ENCODE results near the gene SERPINB5. TPM values are rescaled to one million over a fixed set of nuclear protein-coding genes. Genes with fewer than 3 reads are reported as not detected.

SERPINB5 gene
- total and polyA plus RNA-seq, 2 experiments from 2014 or later, result 0.16 TPM; not detected in 1

DNA sequence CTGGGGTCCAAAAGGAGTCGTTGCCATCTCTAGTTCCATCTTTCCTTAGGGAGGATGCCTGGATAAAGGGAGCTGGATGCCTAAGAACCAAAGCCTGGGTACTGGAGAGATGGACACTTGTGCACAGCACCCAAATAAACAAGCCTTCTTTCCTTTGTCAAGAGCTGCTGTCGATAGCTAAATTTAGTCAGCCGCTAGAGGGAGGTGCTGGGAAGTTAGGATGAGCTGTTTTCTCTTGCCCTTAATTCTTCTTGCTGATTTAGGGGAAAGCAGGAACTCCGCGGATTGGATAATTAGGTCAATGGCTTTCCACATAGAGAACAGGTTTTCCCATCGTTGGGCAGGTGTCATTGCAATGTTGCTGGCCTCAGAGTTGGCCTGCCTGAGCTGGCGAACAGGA, 34.5 kb downstream of the SERPINB5 start:
- no peak overlapping the region for H3K27ac ChIP-seq (ENCODE audit: low read depth)
- H3K4me1 Mint-ChIP-seq, result peaks cover 34% of the 10 kb centered on the region
- peaks cover 46% of the 10 kb centered on the region for H3K4me1 ChIP-seq (ENCODE audit: insufficient read depth)
- H3K9me2 ChIP-seq (ENCODE audit: insufficient read depth), result no peaks in the 10 kb centered on the region
- DNase-seq (ENCODE audit: low spot score) (peak; percentile 94), ATAC-seq (peak; percentile 71)
- peaks cover 3% of the 10 kb centered on the region for H3K27me3 Mint-ChIP-seq (ENCODE audit: insufficient read depth, low read depth, poor library complexity)
- no peak overlapping the region for H3K4me2 ChIP-seq
- H4K20me1 ChIP-seq (replicated peaks; ENCODE audit: insufficient read depth), result no peaks in the 10 kb centered on the region
- no peaks in the 10 kb centered on the region for H3K27me3 ChIP-seq (ENCODE audit: insufficient read depth)
- no peaks in the 10 kb centered on the region for H3F3A ChIP-seq (replicated peaks; ENCODE audit: low read depth)
- H3K36me3 Mint-ChIP-seq (ENCODE audit: low read depth), result no peaks in the 10 kb centered on the region
- H3K79me2 ChIP-seq (replicated peaks; ENCODE audit: insufficient read depth), result no peaks in the 10 kb centered on the region
- no peak overlapping the region for H3K27ac Mint-ChIP-seq
- TF ChIP-seq POLR2AphosphoS5 (IDR thresholded peaks at IDR 0.05; ENCODE audit: low read depth), result no peak
- no peak for TF ChIP-seq ZNF114 (CRISPR knock-in tag; IDR thresholded peaks at IDR 0.05)
- peak; percentile 76 to 81 for TF ChIP-seq CTCF (conservative IDR thresholded peaks at IDR 0.05; ENCODE audit: low read depth in 2 of 2)
- no peaks in the 10 kb centered on the region for H3K36me3 ChIP-seq (ENCODE audit: insufficient read depth)
- H2AFZ ChIP-seq, result no peak overlapping the region
- no peak overlapping the region for H3K4me3 ChIP-seq
- H3K4me3 Mint-ChIP-seq, result no peak overlapping the region
- H3K9me3 Mint-ChIP-seq, result no peaks in the 10 kb centered on the region

DNA sequence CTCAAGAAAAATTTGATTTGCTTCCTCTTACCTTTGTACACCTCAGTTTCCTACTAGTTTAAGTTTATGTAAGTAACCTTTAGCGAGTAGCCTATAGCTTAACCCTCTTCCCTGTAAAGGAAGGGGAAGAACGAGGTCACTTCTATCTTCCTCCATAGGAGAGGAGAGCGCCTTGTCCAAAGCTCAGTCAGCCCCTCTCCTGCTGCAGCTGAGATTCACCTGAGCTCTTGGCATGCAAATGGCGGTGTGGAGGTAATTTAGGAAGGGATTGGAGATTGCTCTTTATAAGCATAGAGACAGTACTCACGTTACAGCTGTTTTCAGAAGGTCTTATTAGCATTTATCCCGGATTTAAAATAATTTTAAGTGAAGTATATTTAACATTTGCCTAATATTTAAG, 37.6 kb downstream of the SERPINB5 start:
- Histone ChIP-seq H3K9me2 (ENCODE audit: insufficient read depth) (no peaks in the 10 kb centered on the region), H3K4me3 (peak overlapping the region; percentile 30), H3K79me2 (replicated peaks; ENCODE audit: insufficient read depth) (no peaks in the 10 kb centered on the region), H2AFZ (peak overlapping the region; percentile 8), H3K36me3 (ENCODE audit: insufficient read depth) (no peaks in the 10 kb centered on the region), H3K4me2 (peak overlapping the region; percentile 34), H3K27me3 (ENCODE audit: insufficient read depth) (no peaks in the 10 kb centered on the region), H3K4me1 (ENCODE audit: insufficient read depth) (peaks cover 46% of the 10 kb centered on the region), H4K20me1 (replicated peaks; ENCODE audit: insufficient read depth) (no peaks in the 10 kb centered on the region), H3K27ac (ENCODE audit: low read depth) (peak overlapping the region; percentile 16; the same call in 1 of the 2 replicates), H3F3A (replicated peaks; ENCODE audit: low read depth) (no peaks in the 10 kb centered on the region)
- H3K36me3 Mint-ChIP-seq (ENCODE audit: low read depth), result no peaks in the 10 kb centered on the region
- TF ChIP-seq ZNF462 (CRISPR knock-in tag; IDR thresholded peaks at IDR 0.05), result peak; percentile 64; the same call in 1 of the 2 replicates
- no peak for TF ChIP-seq ZNF331 (CRISPR knock-in tag; IDR thresholded peaks at IDR 0.05; ENCODE audit: low read depth)
- H3K4me3 Mint-ChIP-seq, result no peak overlapping the region; the same call in 2 of the 3 replicates
- peak overlapping the region; percentile 80; the same call in 1 of the 2 replicates for H3K27ac Mint-ChIP-seq
- DNase-seq (ENCODE audit: low spot score) (peak; percentile 35), ATAC-seq (peak; percentile 56)
- peaks cover 3% of the 10 kb centered on the region for H3K27me3 Mint-ChIP-seq (ENCODE audit: insufficient read depth, low read depth, poor library complexity)
- no peaks in the 10 kb centered on the region for H3K9me3 Mint-ChIP-seq
- H3K4me1 Mint-ChIP-seq, result peaks cover 34% of the 10 kb centered on the region

Measured in GM23338 (cell line).